Endothelial cell of umbilical vein (primary cell): ENCODE results near the gene CCM2. TPM values are rescaled to one million over a fixed set of nuclear protein-coding genes. Genes with fewer than 3 reads are reported as not detected.

Source experiments
- BruUV-seq: library from RNA; stranded (reverse); fragments of 400-500 nt; replicated peaks from 2 replicates; lab custom pipeline; 2021; lab: Mats Ljungman, UMichigan
- CTCF ChIA-PET: fragments of 300-600, 350-600 bp; sonication (Branson Sonifier 250); formaldehyde crosslinking; loops from one replicate; lab custom pipeline; 2021; ENCODE audit warnings: antibody characterized with exemption, inconsistent platforms; lab: Charles Lee
- POLR2A ChIA-PET: fragments of 300-600, 350-600 bp; sonication (Branson Sonifier 250); formaldehyde crosslinking; loops from one replicate; lab custom pipeline; 2021; ENCODE audit warnings: antibody characterized with exemption, inconsistent platforms; lab: Charles Lee
- DNase-seq: peaks from one replicate; pipeline ENCODE4 v3.0.0-alpha.2; 2011; ENCODE audit warnings: low read depth, low spot score
- FAIRE-seq: peaks from 2 replicates; lab custom pipeline; 2011; peaks lifted over from hg19 to GRCh38; lab: Jason Lieb, UNC
- H2AFZ ChIP-seq: 2 replicates; pipeline ENCODE4 v1.6.0; 2012; ENCODE audit warnings: low read depth, low read length, control low read depth, inconsistent platforms
- H3K27ac ChIP-seq: 2 replicates; pipeline ENCODE4 v1.5.1; 2011; ENCODE audit warnings: low read depth, mild to moderate bottlenecking, control low read depth, low read length, moderate library complexity; ENCODE audit not compliant: insufficient read depth
- H3K27me3 ChIP-seq, 2 experiments: 2 replicates each; pipeline versions ENCODE4 v1.6.0 to v1.6.1; 2011; ENCODE audit warnings: low read length in 2 of 2, mixed read lengths in 1 of 2; ENCODE audit not compliant: control insufficient read depth in 2 of 2, insufficient read depth in 2 of 2
- H3K36me3 ChIP-seq, 2 experiments: 2 replicates in 1 of 2; 3 replicates in 1 of 2; pipeline ENCODE4 v1.5.1; 2011; ENCODE audit warnings: low read length in 2 of 2, mild to moderate bottlenecking in 1 of 2, moderate library complexity in 1 of 2; ENCODE audit not compliant: control insufficient read depth in 2 of 2, insufficient read depth in 2 of 2; ENCODE audit errors: extremely low read depth in 1 of 2
- H3K4me1 ChIP-seq: 3 replicates; pipeline ENCODE4 v1.5.1; 2011; ENCODE audit warnings: mild to moderate bottlenecking, low read length; ENCODE audit not compliant: control insufficient read depth, insufficient read depth; ENCODE audit errors: extremely low read depth
- H3K4me2 ChIP-seq: 2 replicates; pipeline ENCODE4 v1.6.1; 2011; ENCODE audit warnings: low read length, control low read depth, mixed read lengths; ENCODE audit not compliant: insufficient read depth
- H3K4me3 ChIP-seq, 3 experiments: fragments of 200-600 bp in 1 of 3; sonication (generic), shearing (Covaris generic) in 1 of 3; replicated peaks in 1 of 3; 2 replicates each; pipeline ENCODE4 v1.5.1; 2011 to 2016; ENCODE audit warnings: control low read depth in 3 of 3, low read length in 3 of 3, mild to moderate bottlenecking in 2 of 3, inconsistent platforms in 1 of 3, low read depth in 1 of 3, moderate library complexity in 1 of 3; ENCODE audit not compliant: insufficient read depth in 1 of 3
- H3K79me2 ChIP-seq: 2 replicates; pipeline ENCODE4 v1.6.0; 2012; ENCODE audit warnings: low read length, inconsistent platforms; ENCODE audit not compliant: control insufficient read depth, insufficient read depth
- H3K9ac ChIP-seq: replicated peaks from 2 replicates; pipeline ENCODE3; 2011; ENCODE audit warnings: low read length, control low read depth; ENCODE audit not compliant: insufficient read depth; ENCODE audit errors: extremely low read depth
- H3K9me1 ChIP-seq: replicated peaks from 3 replicates; pipeline ENCODE4 v1.6.0; 2011; ENCODE audit warnings: mild to moderate bottlenecking, low read length; ENCODE audit not compliant: control insufficient read depth, insufficient read depth; ENCODE audit errors: extremely low read depth
- H3K9me3 ChIP-seq: replicated peaks from 2 replicates; pipeline ENCODE4 v1.5.1; 2012; ENCODE audit warnings: low read length, inconsistent platforms; ENCODE audit not compliant: control insufficient read depth, insufficient read depth
- H4K20me1 ChIP-seq: replicated peaks from 2 replicates; pipeline ENCODE3; 2011; ENCODE audit warnings: mild to moderate bottlenecking, low read length; ENCODE audit not compliant: control insufficient read depth, insufficient read depth; ENCODE audit errors: extremely low read depth
- EZH2 ChIP-seq: IDR thresholded peaks from 2 replicates; pipeline ENCODE4 v1.6.1; 2012; ENCODE audit warnings: borderline replicate concordance, low read depth, mild to moderate bottlenecking, moderate library complexity, low read length, inconsistent platforms; ENCODE audit not compliant: severe bottlenecking
- FOS ChIP-seq: IDR thresholded peaks from 2 replicates; pipeline ENCODE4 v1.6.1; 2011; ENCODE audit warnings: mild to moderate bottlenecking, low read length, moderate library complexity, borderline replicate concordance; ENCODE audit not compliant: insufficient read depth
- JUN ChIP-seq: IDR thresholded peaks from 2 replicates; pipeline ENCODE4 v1.6.1; 2011; ENCODE audit warnings: borderline replicate concordance, low read depth; ENCODE audit not compliant: insufficient read length, insufficient read depth
- POLR2A ChIP-seq: IDR thresholded peaks from 2 replicates; pipeline ENCODE4 v1.6.1; 2012; ENCODE audit warnings: low read depth, mild to moderate bottlenecking, control low read depth, low read length
- POLR2AphosphoS5 ChIP-seq: IDR thresholded peaks from 2 replicates; pipeline ENCODE4 v1.6.1; 2012; ENCODE audit warnings: low read depth, mild to moderate bottlenecking, control low read depth, low read length, moderate library complexity; ENCODE audit not compliant: insufficient read depth
- dilution Hi-C: fragments of 300-500 bp; cut with MboI; formaldehyde crosslinking; loops from one replicate; pipeline ENCODE4 v1.15.0; 2019; ENCODE audit warnings: low sequenced_read_pairs; ENCODE audit not compliant: extremely low pct_ligation_motif_present
- intact Hi-C: fragments of 100-400 bp; cut with micrococcal nuclease; formaldehyde crosslinking; loops from one replicate; pipeline ENCODE4 v1.10.0; 2022
- polyA plus RNA-seq, 4 experiments: library from polyadenylated mRNA; depleted of rRNA in 3 of 4; stranded (reverse) in 3 of 4; unstranded in 1 of 4; fragments of >200 nt; gene quantifications; 2 replicates each; pipeline versions ENCODE4 v1.2.1 to v1.2.3, GENCODE V29; 2011 to 2012; ENCODE audit warnings: missing spikeins in 1 of 4
- total RNA-seq: library from RNA; stranded (reverse); gene quantifications from 2 replicates; pipeline ENCODE4 v1.2.3, GENCODE V29; 2021
- TF ChIP-seq, protein P1 (sequence below), 2 donors: IDR thresholded peaks; 1 replicate in 1 of 2; 2 replicates in 1 of 2; pipeline ENCODE4 v1.5.1; 2011; ENCODE audit warnings: low read length in 2 of 2, mild to moderate bottlenecking in 2 of 2, moderate library complexity in 2 of 2, control low read depth in 1 of 2, inconsistent platforms in 1 of 2, low read depth in 1 of 2; ENCODE audit not compliant: insufficient read depth in 1 of 2; ENCODE audit errors: extremely low read depth in 1 of 2
- TF ChIP-seq, protein P2 (sequence below): IDR thresholded peaks from 2 replicates; pipeline ENCODE4 v1.6.1; 2011; ENCODE audit not compliant: insufficient read depth, insufficient read length

CCM2 gene
- total and polyA plus RNA-seq, 2 donors (not counting 3 experiments of a cell fraction or from before 2014, with no cell fraction given), result 66.1 to 70.4 TPM

DNA sequence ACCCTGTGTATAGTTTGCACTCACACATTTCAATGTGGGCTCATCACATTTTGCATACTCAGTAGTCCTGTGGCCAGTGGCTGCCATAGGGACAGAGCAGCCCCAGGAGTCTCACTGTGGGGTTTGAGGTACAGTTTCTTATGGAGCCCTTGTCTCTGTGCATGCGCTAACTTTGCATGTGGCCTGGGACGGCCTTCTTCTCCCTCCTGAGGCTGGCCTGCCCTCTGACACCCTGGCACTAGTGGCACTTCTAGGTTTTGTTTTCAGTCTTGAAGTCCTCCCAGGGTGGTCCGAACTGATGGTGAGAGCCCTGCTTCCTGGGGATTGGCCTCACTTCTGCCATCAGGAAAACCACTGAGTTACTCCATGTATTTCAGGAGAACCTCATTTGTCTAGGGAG lies 67.6 kb downstream of the CCM2 start:
- FAIRE-seq, result no peak

More for the DNA sequence above, 67.6 kb downstream of the CCM2 start:
- ChIA-PET POLR2A (no interaction called here), CTCF (no interaction called here)
- Histone ChIP-seq H3K9me3 (no peaks in the 10 kb centered on the region), H3K4me1 (no peaks in the 10 kb centered on the region), H3K9me1 (no peaks in the 10 kb centered on the region), H3K9ac (no peak overlapping the region), H4K20me1 (no peaks in the 10 kb centered on the region), H3K27ac (no peak overlapping the region), H3K4me3 (no peak overlapping the region), H3K36me3 (peaks cover 4 to 22% of the 10 kb centered on the region in 2 experiments), H3K4me2 (no peak overlapping the region), H2AFZ (no peak overlapping the region), H3K79me2 (peaks cover 2% of the 10 kb centered on the region), H3K27me3 (no peaks in the 10 kb centered on the region)
- no TSS peak for BruUV-seq
- intact Hi-C loops (no loop called here), dilution Hi-C loops (no loop called here)
- TF ChIP-seq, protein P1, sequence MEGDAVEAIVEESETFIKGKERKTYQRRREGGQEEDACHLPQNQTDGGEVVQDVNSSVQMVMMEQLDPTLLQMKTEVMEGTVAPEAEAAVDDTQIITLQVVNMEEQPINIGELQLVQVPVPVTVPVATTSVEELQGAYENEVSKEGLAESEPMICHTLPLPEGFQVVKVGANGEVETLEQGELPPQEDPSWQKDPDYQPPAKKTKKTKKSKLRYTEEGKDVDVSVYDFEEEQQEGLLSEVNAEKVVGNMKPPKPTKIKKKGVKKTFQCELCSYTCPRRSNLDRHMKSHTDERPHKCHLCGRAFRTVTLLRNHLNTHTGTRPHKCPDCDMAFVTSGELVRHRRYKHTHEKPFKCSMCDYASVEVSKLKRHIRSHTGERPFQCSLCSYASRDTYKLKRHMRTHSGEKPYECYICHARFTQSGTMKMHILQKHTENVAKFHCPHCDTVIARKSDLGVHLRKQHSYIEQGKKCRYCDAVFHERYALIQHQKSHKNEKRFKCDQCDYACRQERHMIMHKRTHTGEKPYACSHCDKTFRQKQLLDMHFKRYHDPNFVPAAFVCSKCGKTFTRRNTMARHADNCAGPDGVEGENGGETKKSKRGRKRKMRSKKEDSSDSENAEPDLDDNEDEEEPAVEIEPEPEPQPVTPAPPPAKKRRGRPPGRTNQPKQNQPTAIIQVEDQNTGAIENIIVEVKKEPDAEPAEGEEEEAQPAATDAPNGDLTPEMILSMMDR (IDR thresholded peaks at IDR 0.05; ENCODE audit: extremely low read depth in 1 of 2, insufficient read depth in 1 of 2, low read depth in 1 of 2, low read length in 2 of 2), result no peak
- TF ChIP-seq JUN (no peak), EZH2 (no peak), POLR2AphosphoS5 (no peak), FOS (no peak), POLR2A (no peak)
- TF ChIP-seq, protein P2, sequence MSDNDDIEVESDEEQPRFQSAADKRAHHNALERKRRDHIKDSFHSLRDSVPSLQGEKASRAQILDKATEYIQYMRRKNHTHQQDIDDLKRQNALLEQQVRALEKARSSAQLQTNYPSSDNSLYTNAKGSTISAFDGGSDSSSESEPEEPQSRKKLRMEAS, result no peak
- no peak for DNase-seq
